GM21576 (cell line): Measurements from ENCODE around the gene PM20D1.
A peak's percentile ranks its signal among the peaks of the same experiment; 100 is the strongest.

Source experiments
- ATAC-seq: cut with Tn5 transposase; IDR thresholded peaks from one replicate; pipeline ENCODE4 v1.9.1; 2021; ENCODE audit warnings: mild to moderate bottlenecking, moderate library complexity; ENCODE audit not compliant: unreplicated experiment

The PM20D1 gene

DNA sequence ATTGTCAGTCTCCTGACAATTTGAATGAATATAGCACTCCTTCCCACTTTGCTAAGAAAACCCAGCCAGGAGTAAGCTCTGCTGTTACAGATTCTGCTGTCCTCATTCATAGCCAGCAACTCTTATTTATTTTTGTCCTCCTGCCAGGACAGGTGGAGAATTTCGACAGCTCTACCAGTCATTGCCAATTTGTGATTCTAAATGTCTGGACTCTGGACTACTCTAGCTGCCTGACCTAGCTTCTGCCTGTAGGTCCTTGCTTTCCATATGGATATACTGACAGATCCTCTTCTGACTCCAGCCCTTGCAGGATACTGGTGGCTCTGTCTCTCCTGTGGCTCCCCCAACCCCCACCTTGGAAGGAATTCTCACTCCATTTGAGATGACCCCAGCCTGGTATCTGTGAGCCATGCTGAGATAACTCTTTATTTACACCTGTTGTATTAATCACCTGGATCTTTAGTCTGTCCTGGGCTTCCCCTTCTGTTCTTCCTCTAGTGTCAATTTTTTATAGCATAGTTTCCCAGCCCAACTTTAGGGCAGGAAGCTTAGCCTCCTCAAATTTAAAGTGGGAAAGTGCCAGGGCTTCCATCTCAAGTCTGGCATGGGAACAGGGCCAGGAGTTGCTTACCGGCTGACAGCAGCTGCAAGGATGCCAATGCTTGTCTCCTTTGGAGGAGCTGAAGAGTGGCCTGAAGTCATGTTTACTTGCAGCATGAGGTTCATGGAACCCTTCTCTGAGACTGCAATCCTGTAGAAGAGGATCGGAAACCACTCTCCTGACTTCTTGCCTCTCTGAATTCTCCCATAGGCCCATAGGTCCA, 6.7 kb downstream of the PM20D1 start:
- ATAC-seq: no peak

DNA sequence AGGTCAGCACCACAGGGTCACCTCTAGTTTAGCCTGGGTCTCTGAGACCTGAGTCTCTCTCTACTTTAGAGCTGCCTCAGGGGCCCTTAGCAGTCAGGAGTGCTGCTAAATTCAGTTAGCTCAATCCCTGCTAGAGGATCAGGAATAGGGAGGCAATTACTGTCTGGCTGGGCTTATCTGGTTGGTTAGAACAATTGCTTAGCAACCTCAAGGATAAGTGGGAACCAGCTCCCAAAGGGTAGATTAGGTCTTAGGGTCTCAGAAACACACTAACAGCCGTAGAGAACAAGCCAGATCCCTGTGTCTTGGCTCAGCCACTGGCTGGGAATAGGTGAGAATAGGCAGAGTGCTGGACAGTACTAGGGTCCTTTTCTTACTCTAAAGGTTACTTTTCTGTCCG, 7.7 kb downstream of the PM20D1 start:
- ATAC-seq: no peak

DNA sequence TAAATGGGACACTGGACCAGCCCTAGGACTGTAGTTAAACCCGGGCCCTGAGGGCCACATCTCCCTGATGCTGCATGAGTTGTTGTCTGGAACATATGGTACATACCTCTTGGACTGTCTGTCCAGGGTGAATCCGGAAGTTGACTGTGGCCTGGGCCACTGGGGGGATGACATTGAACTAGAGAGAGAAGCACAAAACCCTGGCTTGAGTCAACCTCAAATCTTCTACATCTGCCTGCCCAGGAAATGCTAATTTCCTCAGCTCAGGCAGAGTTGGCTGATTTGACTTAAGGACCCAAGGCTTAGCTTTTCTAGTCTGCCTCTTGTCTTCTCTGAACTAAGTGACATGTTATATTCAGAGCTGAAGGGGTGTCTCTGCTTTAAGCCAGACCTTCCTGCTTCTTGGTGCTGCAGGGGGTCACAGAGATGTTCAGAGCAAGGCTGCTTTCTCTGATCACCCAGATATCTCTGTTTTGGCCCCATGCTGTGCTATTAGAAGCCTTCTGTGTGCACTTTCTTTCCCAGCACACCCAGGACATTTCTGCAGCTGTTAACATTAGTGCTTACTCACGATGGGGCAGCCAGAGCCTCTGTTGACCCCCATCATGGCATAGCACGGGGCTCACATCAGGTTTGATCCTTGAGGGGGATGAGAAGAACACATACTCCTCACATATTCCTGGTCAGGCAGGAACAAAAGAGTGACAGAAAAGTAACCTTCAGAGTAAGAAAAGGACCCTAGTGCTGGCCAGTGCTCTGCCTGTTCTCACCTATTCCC, 9.6 kb downstream of the PM20D1 start:
- ATAC-seq: no peak

DNA sequence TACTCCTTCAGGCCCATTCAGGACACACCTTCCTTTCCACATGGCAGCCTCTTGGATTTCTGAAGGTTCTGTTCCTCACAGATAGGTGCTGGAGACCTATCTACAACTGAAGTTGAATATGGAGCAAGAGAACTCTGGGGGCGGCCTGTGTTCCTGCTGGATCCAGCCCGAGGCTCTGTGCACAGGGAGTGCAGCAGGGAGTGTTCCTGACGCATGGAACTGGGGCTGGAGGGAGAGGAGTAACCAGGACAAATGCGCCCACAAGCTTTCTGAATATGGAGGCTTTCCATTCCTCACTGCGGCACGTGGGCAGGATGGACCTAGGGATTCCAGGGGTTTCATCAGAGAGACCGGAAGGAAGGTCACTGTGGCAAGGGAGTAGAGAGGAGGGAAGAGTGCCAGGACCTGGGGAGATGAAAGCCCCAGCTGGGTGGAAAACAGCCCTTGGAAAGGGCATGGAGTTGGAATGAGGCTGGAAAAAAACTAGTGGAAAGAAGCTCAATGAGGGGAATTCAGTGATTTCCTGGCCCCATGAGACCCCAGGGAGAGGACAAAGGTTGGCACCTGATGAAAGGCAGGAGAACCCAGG, 12.5 kb downstream of the PM20D1 start:
- no peak for ATAC-seq

DNA sequence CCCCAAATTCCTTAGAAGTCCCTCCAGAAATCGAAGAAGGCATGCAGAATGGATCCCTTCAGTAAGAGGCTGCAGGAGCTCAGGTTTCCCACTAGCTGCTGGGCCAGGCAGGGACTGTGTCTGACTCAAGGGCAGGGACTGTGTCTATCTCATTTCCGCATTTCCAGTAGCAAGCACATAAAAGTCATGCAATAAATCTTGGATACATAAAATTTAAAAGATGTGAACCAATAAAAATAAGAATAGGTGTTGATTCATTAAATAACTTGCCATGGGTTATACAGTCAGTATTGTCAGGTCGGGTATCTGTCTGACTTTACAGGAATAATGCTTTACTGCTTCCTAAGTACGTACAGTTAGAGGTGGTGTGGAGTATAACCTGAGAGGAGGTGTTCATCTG, 15.2 kb downstream of the PM20D1 start:
- ATAC-seq: no peak

DNA sequence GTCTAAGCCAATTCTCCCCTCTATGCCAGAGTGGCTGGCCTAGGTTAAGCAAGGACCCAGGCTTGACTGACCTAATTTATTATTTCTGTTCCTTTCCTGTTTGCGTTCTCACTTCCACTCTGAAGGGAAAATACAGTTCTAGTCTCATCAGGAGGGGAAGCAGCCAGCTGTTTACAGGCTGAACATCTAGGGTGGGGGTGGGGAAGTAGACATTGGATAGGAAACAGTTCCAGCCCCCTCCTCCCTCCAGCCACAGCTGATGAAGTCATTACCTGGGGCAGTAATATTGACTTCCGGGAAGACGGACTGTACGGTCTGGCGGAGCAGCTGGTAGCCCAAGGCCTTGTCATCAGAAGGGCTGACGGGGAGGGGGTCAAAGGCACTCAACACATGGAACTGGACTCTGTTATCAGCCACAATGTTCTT, 17.6 kb downstream of the PM20D1 start:
- no peak for ATAC-seq

DNA sequence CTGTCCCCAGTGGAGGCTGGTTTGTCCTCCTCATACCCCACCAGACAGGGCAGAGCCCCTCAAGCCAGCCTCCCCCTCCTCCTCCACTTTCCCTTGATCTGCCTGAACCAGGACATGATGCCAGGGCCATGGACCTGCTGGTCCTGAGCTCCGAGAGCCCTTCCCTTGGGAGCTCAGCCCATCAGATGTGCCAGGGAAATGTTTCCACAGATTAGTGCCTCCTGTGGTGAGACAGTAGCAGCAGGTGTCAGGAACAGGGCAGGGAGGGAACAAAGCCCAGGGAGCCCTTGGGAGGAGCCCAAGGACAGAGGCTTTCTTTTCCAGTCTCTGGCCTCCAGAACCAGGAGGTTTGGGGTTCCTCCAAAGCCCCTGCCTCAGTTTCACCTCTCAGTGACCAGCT, 22.3 kb downstream of the PM20D1 start:
- no peak for ATAC-seq

DNA sequence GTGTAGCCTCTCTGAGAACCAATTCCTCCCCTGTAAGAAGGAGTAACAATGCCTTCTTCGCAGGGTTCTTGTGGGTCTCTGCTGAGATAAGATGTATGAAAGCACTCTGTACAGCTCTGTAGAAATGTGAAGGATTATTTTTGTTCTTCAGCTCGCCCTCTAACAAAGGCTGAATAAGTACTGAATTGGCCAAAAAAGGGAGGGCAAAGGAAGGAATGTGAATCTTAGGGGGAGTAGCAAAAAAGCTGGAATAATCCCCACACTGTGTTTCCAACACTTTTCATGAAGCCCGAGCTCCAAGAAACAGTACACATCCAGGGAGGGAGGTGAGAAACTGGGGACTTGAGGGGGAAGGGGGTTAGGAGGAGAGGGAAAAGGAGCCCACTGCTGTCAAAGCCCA, 22.9 kb downstream of the PM20D1 start:
- ATAC-seq: no peak

DNA sequence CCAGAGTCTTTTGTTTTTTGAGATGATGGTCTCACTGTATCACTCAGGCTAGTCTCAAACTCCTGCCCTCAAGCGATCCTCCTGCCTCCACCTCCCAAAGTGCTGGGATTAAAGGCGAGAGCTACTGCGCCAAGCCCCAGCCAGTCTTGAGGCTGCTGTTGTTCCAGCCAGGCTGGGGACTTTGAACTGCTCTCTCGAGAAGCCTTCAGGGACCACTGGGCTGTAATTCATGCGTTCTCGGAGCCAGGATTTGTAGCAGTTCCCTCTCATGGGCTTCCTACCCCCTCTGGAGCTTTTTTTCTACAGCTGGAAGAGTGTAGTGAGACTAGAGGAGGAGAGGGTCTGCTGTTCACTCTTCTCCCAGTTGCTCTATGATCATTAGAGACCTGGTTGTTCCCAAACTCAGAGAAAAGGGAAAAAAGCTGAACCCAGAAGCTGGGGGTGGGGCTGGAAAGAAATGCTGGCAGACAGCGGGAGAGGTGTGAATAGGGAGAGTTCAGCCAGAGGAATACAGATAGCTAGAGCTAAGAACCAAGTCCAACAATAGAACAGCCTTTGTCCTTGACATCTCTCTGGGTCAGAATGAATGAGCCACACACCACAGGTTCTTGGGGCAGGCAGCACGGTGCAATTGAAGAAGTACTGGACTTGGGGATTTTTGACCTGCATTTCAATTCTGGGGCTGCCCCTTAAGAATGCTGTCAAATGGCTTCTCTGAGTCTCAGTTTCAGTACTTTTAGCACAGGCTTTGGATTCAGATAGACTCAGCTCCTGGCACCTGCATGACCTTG, 23.7 kb downstream of the PM20D1 start:
- ATAC-seq: peak; percentile 58

DNA sequence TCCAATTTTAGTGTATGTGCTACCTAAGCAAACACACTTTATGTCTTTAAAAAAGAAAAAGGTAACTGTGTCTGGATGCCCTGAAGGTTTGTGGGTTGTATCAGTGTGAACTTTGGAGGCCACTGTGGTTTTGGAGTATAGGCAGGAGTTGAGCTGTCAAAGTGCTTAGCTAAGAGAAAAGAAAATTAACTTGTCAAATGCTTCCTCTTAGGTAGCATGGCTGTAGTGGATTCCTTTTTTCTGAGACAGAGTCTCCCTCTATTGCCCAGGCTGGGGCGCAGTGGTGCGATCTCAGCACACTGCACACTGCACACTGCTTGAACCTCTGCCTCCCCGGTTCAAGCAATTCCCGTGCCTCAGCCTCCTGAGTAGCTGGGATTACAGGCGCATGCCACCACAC, 25.8 kb downstream of the PM20D1 start:
- ATAC-seq: no peak

DNA sequence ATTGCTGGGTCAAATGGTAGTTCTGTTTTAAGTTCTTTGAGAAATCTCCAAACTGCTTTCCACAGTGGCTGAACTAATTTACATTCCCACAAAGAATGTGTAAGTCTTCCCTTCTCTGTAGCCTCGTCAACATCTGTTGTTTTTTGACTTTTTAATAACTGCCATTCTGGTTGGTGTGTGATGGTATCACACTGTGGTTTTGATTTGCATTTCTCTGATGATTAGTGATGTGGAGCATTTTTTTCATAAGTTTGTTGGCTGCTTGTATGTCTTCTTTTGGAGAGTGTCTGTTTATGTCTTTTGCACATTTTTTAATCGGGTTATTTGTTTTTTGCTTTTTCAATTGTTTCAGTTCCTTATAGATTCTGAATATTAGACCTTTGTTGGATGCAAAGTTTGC, 26.7 kb downstream of the PM20D1 start:
- ATAC-seq: peak; percentile 56

DNA sequence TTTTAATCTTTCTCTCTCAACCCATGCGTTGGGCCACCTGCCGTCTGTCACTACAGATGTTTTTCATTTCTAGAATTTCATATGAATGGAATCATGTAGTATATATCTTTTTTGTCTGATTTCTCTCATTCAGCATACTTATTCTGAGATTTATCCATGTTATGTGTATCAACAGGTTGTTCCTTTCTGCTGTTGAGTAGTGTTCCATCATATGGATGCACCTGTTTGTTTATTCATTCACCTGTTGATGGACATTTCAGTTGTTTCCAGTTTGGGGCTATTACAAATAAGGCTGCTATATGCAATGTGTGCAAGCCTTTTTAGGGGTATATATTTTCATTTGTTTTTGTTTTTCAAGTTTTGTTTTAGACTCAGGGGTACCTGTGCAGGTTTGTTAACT, 27.5 kb downstream of the PM20D1 start:
- ATAC-seq: no peak

DNA sequence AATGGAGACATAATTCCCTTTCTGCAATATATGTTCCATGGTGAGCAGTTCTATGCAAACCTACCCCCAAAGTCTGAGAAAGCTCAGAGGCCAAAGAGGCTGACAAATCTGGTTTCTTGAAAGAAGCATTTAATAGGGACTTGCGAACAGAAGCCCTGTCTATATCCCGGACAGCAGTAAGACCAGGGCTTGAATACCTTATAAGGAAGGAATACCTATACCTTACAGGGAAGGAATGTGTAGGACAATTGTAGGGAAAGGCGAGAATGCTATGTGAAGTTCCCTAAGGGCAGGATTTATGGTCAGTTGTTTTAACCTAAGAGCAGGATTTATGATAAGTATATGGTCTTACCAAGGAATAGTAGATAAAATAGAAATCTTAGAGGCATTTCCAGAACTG, 31.9 kb downstream of the PM20D1 start:
- ATAC-seq: no peak

DNA sequence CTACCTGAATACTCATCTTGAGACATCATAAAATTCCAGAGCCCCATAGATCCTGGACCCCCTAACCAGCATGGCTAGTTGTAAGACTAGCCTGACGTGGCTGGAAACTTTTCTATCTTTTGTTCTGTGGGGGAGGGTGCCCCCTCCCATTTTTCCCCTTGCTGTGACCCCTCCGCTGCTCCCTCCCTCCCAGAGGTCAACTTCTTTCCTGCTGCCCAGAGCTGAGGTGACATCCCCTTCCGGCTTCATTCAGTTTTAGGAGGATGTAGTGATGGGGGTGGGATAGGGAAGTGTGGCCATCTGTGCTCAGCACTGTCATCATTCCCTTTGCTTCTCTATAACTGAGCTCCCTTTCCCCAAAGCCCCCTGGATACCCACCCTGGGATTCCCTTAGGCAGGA, 32.6 kb downstream of the PM20D1 start:
- ATAC-seq: no peak

DNA sequence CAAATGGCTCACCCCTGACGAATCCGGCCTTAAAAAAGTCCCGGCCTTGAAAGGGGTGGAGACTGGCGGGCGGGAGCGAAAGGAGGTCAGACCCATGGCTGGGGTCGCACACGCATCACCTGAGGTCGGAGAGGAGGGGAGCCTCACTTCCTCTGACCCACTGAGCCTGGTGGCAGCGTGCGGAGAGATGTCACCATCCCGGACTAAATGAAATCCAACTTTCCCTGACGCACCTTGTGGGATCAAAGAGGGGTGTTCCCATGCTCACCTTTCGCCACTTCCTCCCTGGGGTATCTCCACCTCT, 36.2 kb downstream of the PM20D1 start:
- no peak for ATAC-seq

DNA sequence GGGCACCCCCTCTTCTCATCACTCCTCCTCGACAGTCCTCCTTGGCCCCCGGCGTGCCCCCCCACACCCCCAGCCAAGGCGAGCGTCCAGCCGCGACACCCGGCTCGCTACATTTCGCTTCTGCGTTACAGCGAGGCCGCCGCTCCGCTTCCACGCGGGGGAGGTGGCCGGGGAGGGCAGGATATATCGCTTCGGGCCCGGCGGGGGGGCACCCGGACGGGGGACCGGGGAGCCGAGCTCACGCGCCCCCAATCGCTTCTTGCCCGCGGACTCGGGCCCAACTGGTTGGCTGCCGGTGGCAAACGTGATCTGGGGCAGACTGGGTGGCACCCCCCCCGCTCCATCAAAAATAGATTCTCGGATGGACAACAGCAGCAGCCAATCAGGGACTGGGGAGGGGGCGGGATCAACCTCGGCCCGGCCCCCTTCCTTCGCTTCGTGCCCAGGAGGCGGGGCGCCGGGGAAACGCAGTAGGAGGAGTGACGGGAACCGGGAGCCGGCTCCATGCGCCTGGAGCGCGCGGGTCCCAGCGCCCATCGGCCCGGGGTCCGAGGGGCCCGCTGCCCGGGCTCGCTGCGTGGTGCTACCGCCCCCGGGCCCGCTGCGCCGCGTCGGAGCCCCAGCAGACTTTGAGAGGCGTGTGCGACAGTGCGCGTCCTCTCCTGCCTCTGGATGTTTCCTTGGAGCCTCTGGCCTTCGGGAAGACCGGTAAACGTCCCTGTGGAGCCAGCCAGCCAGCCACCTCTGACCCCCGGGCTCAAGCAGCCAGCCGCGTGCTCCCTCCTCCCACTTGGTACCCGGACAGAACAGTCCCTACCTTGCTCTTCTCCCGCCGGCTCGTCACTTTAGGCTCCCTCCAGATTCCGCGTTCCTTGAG, 36.8 kb downstream of the PM20D1 start, which contains the start of gene SLC41A1:
SLC41A1 (minus strand) TSS at position 321 of the 877 bp plus-strand sequence. CDS start 2,757 bp downstream, outside the sequence.
- peak; percentile 87 for ATAC-seq

DNA sequence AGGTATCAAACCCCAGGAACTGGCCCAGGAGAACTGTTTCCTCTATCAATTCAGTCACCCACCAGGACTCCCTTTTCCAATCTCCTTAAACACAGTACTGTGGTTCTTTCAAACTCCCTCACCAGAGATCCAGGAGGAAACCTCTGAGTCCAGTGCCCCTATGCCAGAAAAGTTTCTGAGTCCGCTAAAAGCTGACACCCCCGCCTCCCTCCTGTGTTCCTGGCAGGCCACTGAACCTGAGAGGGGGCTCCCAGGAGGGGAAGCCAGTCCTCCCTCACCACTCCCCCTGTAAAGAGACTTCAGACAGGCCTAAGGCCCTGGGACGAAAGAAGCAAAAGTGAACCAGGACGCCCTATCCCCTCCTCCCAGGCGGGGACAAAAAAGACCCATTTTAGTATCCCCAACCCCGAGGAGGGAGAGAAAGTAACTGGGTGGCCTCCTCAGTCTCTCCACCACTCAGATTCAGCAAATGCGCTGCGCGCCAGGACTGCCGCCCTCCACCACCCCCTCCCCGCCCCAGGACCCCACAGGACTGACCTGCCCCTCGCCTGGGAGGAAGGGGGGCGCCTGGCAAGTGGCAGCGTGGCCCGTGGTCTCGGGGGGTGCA, 37.6 kb downstream of the PM20D1 start:
- ATAC-seq: peak; percentile 7

DNA sequence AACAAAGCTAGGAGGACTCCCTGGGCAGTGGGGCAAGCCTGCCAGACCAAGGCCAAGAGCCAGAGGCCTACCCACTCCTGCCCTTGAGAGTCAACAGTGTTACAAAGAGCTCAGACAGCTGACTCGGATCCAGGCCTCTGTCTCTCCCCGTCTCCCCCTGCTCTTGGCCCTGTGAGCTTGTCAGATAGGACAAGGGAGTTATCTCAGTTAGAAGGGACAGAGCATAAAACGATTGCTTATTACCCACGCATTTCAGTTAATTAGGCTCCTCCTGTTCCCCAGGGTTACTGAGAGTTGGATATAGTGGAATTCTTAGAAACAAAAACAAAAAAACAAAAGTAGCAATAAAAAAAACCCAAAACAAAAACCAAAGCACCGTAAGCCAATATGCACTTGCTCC, 38.3 kb downstream of the PM20D1 start:
- ATAC-seq: no peak

DNA sequence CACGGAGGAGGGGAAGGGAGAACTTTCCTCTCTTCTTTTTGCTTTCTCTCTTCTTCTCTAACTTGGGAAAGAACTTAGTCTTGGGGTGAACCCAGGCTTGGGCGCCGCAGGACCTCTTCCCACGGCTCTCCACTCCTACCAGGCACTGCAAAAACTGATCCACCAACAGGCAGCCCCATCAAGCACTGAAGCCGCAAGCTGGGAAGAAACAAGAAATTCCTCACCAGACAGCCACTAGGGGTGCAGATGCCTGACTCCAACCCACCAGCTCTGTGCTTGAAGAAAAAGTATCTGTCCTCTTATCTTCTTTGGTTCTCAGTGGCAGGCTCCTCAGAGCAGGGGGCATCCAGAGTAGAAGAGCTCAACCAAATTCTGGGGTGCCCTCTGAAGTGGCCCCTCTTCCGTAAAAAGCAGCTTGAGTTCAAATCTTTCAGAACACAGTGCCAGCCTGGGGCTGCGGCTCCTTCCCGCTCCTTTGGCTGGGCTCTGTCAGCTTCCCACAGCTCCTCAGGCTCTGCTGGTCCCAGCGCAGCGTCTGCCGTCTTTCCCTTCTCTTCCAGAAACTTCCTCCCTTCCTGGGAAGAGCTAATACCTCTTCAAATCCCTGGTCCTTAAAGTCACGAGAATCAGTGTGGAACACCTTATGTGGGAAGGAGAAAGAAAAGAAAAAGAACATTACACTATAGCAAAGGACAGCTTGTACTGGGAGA, 39.3 kb downstream of the PM20D1 start:
- ATAC-seq: no peak
